Spleen (tissue), 7 donors: ENCODE results near the gene MDM4.

ENCODE experiments used
- CTCF ChIP-seq, 11 experiments: fragments of 200-600 bp in 7 of 11; fragments of 450-650 bp in 4 of 11; sonication (generic) in 4 of 11; IDR thresholded peaks in 8 of 11; conservative IDR thresholded peaks in 3 of 11; 1 replicate in 7 of 11; 2 replicates in 4 of 11; pipeline versions ENCODE4 v1.4.0 to v1.8.0; 2016 to 2021; ENCODE audit warnings: antibody characterized with exemption in 11 of 11, inconsistent platforms in 4 of 11, mild to moderate bottlenecking in 1 of 11
- POLR2A ChIP-seq, 3 donors: fragments of 450-650 bp; IDR thresholded peaks; one replicate each; pipeline ENCODE4 v1.5.1; 2017; ENCODE audit warnings: antibody characterized with exemption in 3 of 3, mild to moderate bottlenecking in 1 of 3
- POLR2AphosphoS5 ChIP-seq, 3 donors: sonication (generic); formaldehyde crosslinking; IDR thresholded peaks; one replicate each; pipeline ENCODE4 v1.5.1; 2017; ENCODE audit warnings: antibody characterized with exemption in 3 of 3
- donor health status: DM: no; HTN: no; CAD: no; lungs with moderate emphysema.
- donor health status: DM: no; HTN: no; CAD: no.
- donor health status: DM: no; HTN: no; CAD: no.

GRCh38 chr1:204600203-204600602 lies 84.0 kb downstream of the MDM4 start:
- TF ChIP-seq CTCF (IDR thresholded peaks at IDR 0.05 in 8 of 11, conservative IDR thresholded peaks at IDR 0.05 in 3 of 11) (no peak), POLR2A (IDR thresholded peaks at IDR 0.05) (no peak), POLR2AphosphoS5 (IDR thresholded peaks at IDR 0.05) (no peak)
